ENCODE data around the gene MKNK2. TPM values are rescaled to one million over a fixed set of nuclear protein-coding genes. Genes with fewer than 3 reads are reported as not detected.
A peak's percentile ranks its signal among the peaks of the same experiment; 100 is the strongest.

The MKNK2 gene
- total RNA-seq, 1 donor from 2014 or later, result 127 TPM

DNA sequence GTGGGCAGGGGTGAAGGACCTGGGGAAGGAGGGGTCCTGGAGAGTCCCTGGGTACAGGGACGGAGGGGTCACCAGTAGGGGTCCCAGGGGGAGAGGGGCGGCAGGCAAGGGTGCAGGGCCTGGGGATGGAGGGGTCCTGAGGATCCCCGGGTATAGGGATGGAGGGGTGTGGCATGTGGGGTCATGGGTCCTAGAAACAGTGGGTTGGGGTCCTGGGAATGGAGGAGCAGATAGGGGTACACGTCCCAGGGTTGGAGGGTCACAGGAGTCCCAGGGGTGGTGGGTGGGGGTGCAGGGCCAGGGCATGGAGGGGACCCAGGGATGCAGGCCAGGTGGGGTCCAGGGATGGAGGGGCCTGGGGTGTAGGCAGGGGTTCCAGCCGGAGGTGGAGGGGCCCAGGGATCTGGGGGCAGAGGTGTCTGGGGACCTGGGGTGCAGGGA is 36.9 kb downstream of the MKNK2 start:
- no peaks in the 10 kb centered on the region for H3K27me3 Mint-ChIP-seq (ENCODE audit: low read depth)
- H3K4me3 Mint-ChIP-seq (ENCODE audit: unreplicated experiment), result peak overlapping the region; percentile 19
- DNase-seq (ENCODE audit: low spot score), result no peak
- peaks cover 15% of the 10 kb centered on the region for H3K4me1 Mint-ChIP-seq (ENCODE audit: low read depth)
- peaks cover 2% of the 10 kb centered on the region for H3K36me3 Mint-ChIP-seq (ENCODE audit: low read depth)
- TF ChIP-seq, protein P1, sequence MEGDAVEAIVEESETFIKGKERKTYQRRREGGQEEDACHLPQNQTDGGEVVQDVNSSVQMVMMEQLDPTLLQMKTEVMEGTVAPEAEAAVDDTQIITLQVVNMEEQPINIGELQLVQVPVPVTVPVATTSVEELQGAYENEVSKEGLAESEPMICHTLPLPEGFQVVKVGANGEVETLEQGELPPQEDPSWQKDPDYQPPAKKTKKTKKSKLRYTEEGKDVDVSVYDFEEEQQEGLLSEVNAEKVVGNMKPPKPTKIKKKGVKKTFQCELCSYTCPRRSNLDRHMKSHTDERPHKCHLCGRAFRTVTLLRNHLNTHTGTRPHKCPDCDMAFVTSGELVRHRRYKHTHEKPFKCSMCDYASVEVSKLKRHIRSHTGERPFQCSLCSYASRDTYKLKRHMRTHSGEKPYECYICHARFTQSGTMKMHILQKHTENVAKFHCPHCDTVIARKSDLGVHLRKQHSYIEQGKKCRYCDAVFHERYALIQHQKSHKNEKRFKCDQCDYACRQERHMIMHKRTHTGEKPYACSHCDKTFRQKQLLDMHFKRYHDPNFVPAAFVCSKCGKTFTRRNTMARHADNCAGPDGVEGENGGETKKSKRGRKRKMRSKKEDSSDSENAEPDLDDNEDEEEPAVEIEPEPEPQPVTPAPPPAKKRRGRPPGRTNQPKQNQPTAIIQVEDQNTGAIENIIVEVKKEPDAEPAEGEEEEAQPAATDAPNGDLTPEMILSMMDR (IDR thresholded peaks at IDR 0.05), result no peak
- no peak overlapping the region for H3K27ac Mint-ChIP-seq (ENCODE audit: unreplicated experiment)
- H3K9me3 Mint-ChIP-seq (ENCODE audit: low read depth), result no peaks in the 10 kb centered on the region

DNA sequence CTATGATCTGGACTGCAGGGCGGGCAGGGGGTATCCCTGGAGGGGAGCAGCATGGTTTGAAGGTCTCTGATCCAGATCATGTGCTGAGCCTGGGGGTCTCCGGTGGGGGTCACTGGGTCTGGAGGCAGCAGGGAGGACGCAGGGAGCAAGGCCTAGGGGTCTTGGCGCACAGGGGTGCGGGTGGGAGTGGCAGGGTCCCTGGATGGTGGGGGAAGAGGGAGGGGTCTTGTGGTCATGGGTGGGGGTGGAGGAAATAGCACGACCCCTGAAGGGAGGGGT is 37.4 kb downstream of the MKNK2 start:
- H3K4me1 Mint-ChIP-seq (ENCODE audit: low read depth), result peaks cover 19% of the 10 kb centered on the region
- H3K27ac Mint-ChIP-seq (ENCODE audit: unreplicated experiment), result no peak overlapping the region
- H3K4me3 Mint-ChIP-seq (ENCODE audit: unreplicated experiment), result peak overlapping the region; percentile 19

DNA sequence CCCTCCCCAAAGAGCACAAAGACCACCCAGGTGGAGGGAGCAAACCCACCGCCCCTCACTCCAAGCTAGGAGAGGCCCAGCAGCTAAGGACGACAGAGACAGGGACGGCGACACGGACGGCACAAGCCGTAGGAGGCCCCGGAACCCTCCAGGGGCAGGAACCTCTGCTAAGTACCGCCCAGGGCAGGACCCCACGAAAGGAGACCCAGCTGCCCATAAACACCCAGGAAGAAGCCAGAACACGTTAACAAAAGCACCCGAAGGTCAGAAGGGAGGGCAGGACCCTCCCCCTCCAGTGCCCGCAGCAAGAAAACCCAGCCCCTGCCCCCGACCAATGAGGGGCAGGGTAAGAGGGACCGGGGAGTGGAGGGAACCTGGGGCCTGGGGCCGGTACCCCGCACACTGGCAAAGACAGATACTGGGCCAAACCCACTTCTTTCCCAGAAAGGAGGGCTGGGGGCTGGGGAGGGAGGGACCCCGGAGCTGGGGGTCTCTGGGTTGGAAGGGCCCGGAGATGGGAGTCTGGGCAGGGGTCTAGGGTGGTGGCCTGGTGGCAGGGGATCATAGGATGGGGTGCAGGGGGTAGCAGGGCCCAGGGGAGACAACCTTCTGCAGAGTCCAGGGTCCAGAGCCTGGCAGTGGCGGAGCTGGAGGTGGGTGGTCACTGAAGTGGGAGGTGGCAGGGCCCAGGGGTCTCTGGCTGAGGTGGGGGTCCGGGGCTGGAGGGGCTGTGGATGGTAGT is 37.9 kb downstream of the MKNK2 start:
- Mint-ChIP-seq H3K36me3 (ENCODE audit: low read depth) (peaks cover 2% of the 10 kb centered on the region), H3K4me1 (ENCODE audit: low read depth) (peaks cover 20% of the 10 kb centered on the region), H3K4me3 (ENCODE audit: unreplicated experiment) (peak overlapping the region; percentile 35), H3K9me3 (ENCODE audit: low read depth) (no peaks in the 10 kb centered on the region), H3K27me3 (ENCODE audit: low read depth) (no peaks in the 10 kb centered on the region), H3K27ac (ENCODE audit: unreplicated experiment) (no peak overlapping the region)
- TF ChIP-seq, protein P1 (IDR thresholded peaks at IDR 0.05), result no peak
- DNase-seq (ENCODE audit: low spot score), result no peak

More for the DNA sequence above, 37.4 kb downstream of the MKNK2 start:
- TF ChIP-seq, protein P1 (IDR thresholded peaks at IDR 0.05), result no peak
- DNase-seq (ENCODE audit: low spot score), result no peak
- H3K9me3 Mint-ChIP-seq (ENCODE audit: low read depth), result no peaks in the 10 kb centered on the region
- no peaks in the 10 kb centered on the region for H3K27me3 Mint-ChIP-seq (ENCODE audit: low read depth)
- H3K36me3 Mint-ChIP-seq (ENCODE audit: low read depth), result peaks cover 2% of the 10 kb centered on the region

DNA sequence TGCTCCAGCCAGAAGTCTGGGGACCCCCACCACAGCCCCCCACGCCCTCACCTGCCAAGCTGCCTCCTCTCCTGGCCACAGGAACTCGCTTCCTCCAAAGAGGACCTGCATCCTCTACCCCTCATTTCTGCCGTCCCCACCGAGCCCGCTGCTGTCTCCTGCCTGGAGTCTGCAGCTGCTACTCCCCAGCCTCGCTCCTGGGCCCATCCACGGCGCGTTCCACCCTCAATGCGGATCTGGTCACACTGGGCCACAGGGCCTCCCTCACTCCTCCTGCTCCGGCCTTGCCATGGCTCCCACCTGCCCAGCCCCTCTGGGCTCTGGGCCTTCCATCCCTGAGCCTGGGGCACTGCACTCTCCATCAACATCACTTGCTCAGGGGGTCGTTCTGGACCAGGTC is 39.9 kb downstream of the MKNK2 start:
- no peaks in the 10 kb centered on the region for H3K9me3 Mint-ChIP-seq (ENCODE audit: low read depth)
- no peaks in the 10 kb centered on the region for H3K27me3 Mint-ChIP-seq (ENCODE audit: low read depth)
- H3K27ac Mint-ChIP-seq (ENCODE audit: unreplicated experiment), result no peak overlapping the region
- peaks cover 2% of the 10 kb centered on the region for H3K36me3 Mint-ChIP-seq (ENCODE audit: low read depth)
- H3K4me1 Mint-ChIP-seq (ENCODE audit: low read depth), result peaks cover 24% of the 10 kb centered on the region
- no peak overlapping the region for H3K4me3 Mint-ChIP-seq (ENCODE audit: unreplicated experiment)
- DNase-seq (ENCODE audit: low spot score), result no peak
- TF ChIP-seq, protein P1 (IDR thresholded peaks at IDR 0.05), result no peak

DNA sequence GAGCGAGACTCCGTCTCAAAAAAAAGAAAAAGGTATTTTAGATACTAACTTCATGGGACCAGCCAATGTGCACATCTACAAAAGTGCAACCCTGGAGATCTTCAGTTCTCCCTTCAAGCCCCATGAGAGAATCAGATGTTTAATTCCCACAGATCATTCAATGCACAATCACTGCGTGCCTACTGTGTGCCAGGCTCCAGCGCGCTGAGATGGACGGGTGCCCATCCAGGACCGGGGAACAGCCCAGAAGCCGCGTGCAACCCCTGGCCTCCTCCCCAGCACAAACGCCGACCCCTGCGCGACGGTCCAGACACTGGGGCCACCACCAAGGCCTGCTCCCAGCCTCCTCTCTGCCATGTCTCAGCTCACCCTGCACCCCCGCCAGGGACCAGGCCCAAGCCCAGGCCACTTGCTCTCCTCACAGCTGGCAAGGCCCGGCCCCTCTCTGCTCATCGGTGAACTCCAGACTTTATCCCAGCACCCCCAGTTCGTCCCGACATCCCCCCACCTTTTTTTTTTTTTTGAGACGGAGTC is 40.8 kb downstream of the MKNK2 start:
- no peak overlapping the region for H3K4me3 Mint-ChIP-seq (ENCODE audit: unreplicated experiment)
- TF ChIP-seq, protein P1 (IDR thresholded peaks at IDR 0.05), result no peak
- peak; percentile 93 for DNase-seq (ENCODE audit: low spot score)
- no peaks in the 10 kb centered on the region for H3K9me3 Mint-ChIP-seq (ENCODE audit: low read depth)
- peaks cover 2% of the 10 kb centered on the region for H3K36me3 Mint-ChIP-seq (ENCODE audit: low read depth)
- H3K27ac Mint-ChIP-seq (ENCODE audit: unreplicated experiment), result no peak overlapping the region
- no peaks in the 10 kb centered on the region for H3K27me3 Mint-ChIP-seq (ENCODE audit: low read depth)
- H3K4me1 Mint-ChIP-seq (ENCODE audit: low read depth), result peaks cover 26% of the 10 kb centered on the region

All from chondrocyte (in vitro differentiated cells).